Measurements from ENCODE around the gene POLR2L. TPM values are rescaled to one million over a fixed set of nuclear protein-coding genes. Genes with fewer than 3 reads are reported as not detected.

POLR2L gene
- total and polyA plus RNA-seq, 3 donors from 2014 or later = 32.9 to 97.3 (median 48.4) TPM

DNA sequence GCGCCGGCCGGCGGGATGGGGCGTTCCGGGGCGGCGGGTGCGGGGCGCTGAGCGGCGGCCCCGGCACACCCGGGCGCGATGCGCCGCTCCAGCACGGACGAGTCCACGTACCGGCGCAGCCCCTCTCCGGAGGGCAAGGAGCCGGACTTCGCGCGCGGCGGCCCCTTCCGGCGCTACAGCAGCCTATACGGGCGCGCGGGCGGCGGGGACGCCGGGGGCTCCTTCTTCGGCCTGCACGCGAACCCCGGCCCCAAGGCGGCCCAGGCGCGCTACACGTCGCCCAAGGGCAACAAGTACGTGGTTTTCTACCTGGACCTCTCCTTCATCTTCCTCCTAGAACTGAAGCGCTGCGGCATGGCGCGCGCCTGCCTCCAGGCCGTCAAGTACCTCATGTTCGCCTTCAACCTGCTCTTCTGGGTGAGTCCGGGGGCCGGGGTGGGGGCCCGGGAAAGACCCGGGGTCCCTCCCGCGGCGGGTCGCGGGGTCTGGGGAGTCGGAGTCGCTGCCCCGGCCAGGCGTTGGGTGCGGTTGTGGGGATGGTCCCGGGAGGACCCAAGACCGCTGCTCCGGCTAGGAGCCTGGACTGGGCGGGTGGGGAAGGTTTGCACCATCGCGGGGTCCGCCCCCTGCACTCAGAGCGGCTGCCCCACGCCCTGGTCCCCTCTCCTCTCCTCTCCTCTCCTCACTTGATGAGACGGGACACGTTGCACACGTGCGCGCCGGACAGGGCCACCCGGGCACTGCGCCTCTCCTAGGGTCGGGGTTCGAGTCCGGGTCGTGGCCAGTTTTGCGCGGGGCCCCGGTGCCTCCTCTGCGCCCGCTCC, 7.8 kb upstream of the POLR2L start:
- no peaks in the 10 kb centered on the region for H3K36me3 ChIP-seq (ENCODE audit: low read depth, missing control alignments)
- H3K27ac ChIP-seq = peak overlapping the region in 1 of 2 donors; percentile 36
- H3K4me1 ChIP-seq = peaks cover 46% of the 10 kb centered on the region
- H3K9me3 ChIP-seq = no peaks in the 10 kb centered on the region
- TF ChIP-seq POLR2A (IDR thresholded peaks at IDR 0.05) (no peak), CTCF (IDR thresholded peaks at IDR 0.05) (no peak)
- intact Hi-C loops (cut with DNase I; ENCODE audit: low total_unique reads) = no loop called here
- WGBS, 2 donors = 6 to 11% methylated on average over 16 to 77 of the region's 97 CpGs
- no peaks in the 10 kb centered on the region for H3K27me3 ChIP-seq
- H3K4me3 ChIP-seq = peak overlapping the region; percentile 46 to 51
- no peak for DNase-seq

- Histone ChIP-seq H3K4me3 (peak overlapping the region; percentile 46 to 57), H3K36me3 (ENCODE audit: low read depth, missing control alignments) (no peaks in the 10 kb centered on the region), H3K4me1 (peaks cover 52% of the 10 kb centered on the region), H3K9me3 (no peaks in the 10 kb centered on the region), H3K27ac (no peak overlapping the region), H3K27me3 (no peaks in the 10 kb centered on the region)
- DNase-seq = no peak
- TF ChIP-seq POLR2A (IDR thresholded peaks at IDR 0.05) = no peak
- TF ChIP-seq CTCF (IDR thresholded peaks at IDR 0.05) = no peak
- intact Hi-C loops (cut with DNase I; ENCODE audit: low total_unique reads) = no loop called here
- 6 to 29% methylated on average over 20 to 48 of the region's 71 CpGs for WGBS, 2 donors
Measured at GRCh38 chr11:849104-849824, 6.9 kb upstream of the POLR2L start.

- H3K9me3 ChIP-seq = no peaks in the 10 kb centered on the region
- TF ChIP-seq CTCF (IDR thresholded peaks at IDR 0.05) = peak; percentile 53 to 80 (median 80)
- TF ChIP-seq POLR2A (IDR thresholded peaks at IDR 0.05) = no peak
- H3K4me1 ChIP-seq = peaks cover 60% of the 10 kb centered on the region
- intact Hi-C loops (cut with DNase I; ENCODE audit: low total_unique reads) = no loop called here
- H3K4me3 ChIP-seq = peak overlapping the region in 1 of 2 donors; percentile 57
- 15 to 30% methylated on average over 6 to 14 of the region's 14 CpGs for WGBS, 2 donors
- no peak overlapping the region for H3K27ac ChIP-seq
- H3K36me3 ChIP-seq (ENCODE audit: low read depth, missing control alignments) = no peaks in the 10 kb centered on the region
- DNase-seq = no peak
- no peaks in the 10 kb centered on the region for H3K27me3 ChIP-seq
Measured at GRCh38 chr11:848380-848931, 6.1 kb upstream of the POLR2L start.

- Histone ChIP-seq H3K9me3 (no peaks in the 10 kb centered on the region), H3K36me3 (ENCODE audit: low read depth, missing control alignments) (no peaks in the 10 kb centered on the region), H3K27me3 (no peaks in the 10 kb centered on the region), H3K4me1 (peaks cover 62% of the 10 kb centered on the region), H3K4me3 (no peak overlapping the region), H3K27ac (no peak overlapping the region)
- intact Hi-C loops (cut with DNase I; ENCODE audit: low total_unique reads) = no loop called here
- no peak for DNase-seq
- 86 to 93% methylated on average over 3 to 17 of the region's 18 CpGs for WGBS, 2 donors
- TF ChIP-seq CTCF (IDR thresholded peaks at IDR 0.05) = no peak
Measured at GRCh38 chr11:847876-848275, 5.5 kb upstream of the POLR2L start.

Measured in testis (tissue), 3 donors.